PC-9 (cell line): ENCODE results near the gene CELF1.

ENCODE experiments used
- CTCF ChIP-seq: fragments of 200-600 bp; sonication (generic); conservative IDR thresholded peaks from 2 replicates; pipeline ENCODE4 v1.6.1; 2017; ENCODE audit warnings: mixed run types, antibody characterized with exemption, mild to moderate bottlenecking, moderate library complexity
- EZH2 ChIP-seq: fragments of 200-600 bp; sonication (generic); IDR thresholded peaks from 2 replicates; pipeline ENCODE4 v1.8.0; 2017; ENCODE audit warnings: antibody characterized with exemption, low read depth

GRCh38 chr11:47488111-47488510 is 64.8 kb downstream of the CELF1 start:
- TF ChIP-seq CTCF = no peak
- no peak for TF ChIP-seq EZH2
